Muscle layer of duodenum (tissue), 2 donors: Measurements from ENCODE around the gene JUNB.
A peak's percentile ranks its signal among the peaks of the same experiment; 100 is the strongest.

Experiments
- H3K27ac ChIP-seq: one replicate; pipeline ENCODE4 v1.7.0; 2013; ENCODE audit warnings: mild to moderate bottlenecking, low read length
- H3K27me3 ChIP-seq: one replicate; pipeline ENCODE4 v1.7.0; 2013; ENCODE audit warnings: low read depth, mild to moderate bottlenecking, control low read depth, low read length
- H3K36me3 ChIP-seq, 2 donors: one replicate each; pipeline ENCODE4 v1.7.0; 2013; ENCODE audit warnings: low read length in 2 of 2, control low read depth in 1 of 2, mild to moderate bottlenecking in 1 of 2; ENCODE audit not compliant: insufficient read depth in 2 of 2, control insufficient read depth in 1 of 2
- H3K4me1 ChIP-seq, 2 donors: one replicate each; pipeline ENCODE4 v1.7.0; 2013; ENCODE audit warnings: low read length in 2 of 2, mild to moderate bottlenecking in 2 of 2, control low read depth in 1 of 2, moderate library complexity in 1 of 2; ENCODE audit not compliant: insufficient read depth in 2 of 2, control insufficient read depth in 1 of 2
- H3K4me3 ChIP-seq, 2 donors: one replicate each; pipeline ENCODE4 v1.7.0; 2013; ENCODE audit warnings: low read length in 2 of 2, low read depth in 1 of 2, mild to moderate bottlenecking in 1 of 2
- H3K9me3 ChIP-seq, 2 donors: one replicate each; pipeline ENCODE4 v1.7.0; 2013; ENCODE audit warnings: low read length in 2 of 2, control low read depth in 1 of 2, mild to moderate bottlenecking in 1 of 2; ENCODE audit not compliant: control insufficient read depth in 1 of 2
- donor health status: healthy.

Gene JUNB

GRCh38 chr19:12838886-12839756 lies 47.8 kb downstream of the JUNB start:
- H3K36me3 ChIP-seq = no peaks in the 10 kb centered on the region
- peaks cover 75% of the 10 kb centered on the region for H3K27me3 ChIP-seq
- H3K4me1 ChIP-seq = peaks cover 0 to 26% of the 10 kb centered on the region in 2 donors
- peak overlapping the region in 1 of 2 donors; percentile 38 for H3K4me3 ChIP-seq
- H3K9me3 ChIP-seq = no peaks in the 10 kb centered on the region
- no peak overlapping the region for H3K27ac ChIP-seq

- Histone ChIP-seq H3K27ac (no peak overlapping the region), H3K27me3 (peaks cover 66% of the 10 kb centered on the region)
These were observed 49.1 kb downstream of the JUNB start for GRCh38 chr19:12840091-12841079.

GRCh38 chr19:12841094-12841493 lies 49.8 kb downstream of the JUNB start:
- Histone ChIP-seq H3K36me3 (no peaks in the 10 kb centered on the region), H3K27me3 (peaks cover 59% of the 10 kb centered on the region), H3K9me3 (no peaks in the 10 kb centered on the region), H3K4me3 (peak overlapping the region in 1 of 2 donors; percentile 51), H3K4me1 (peaks cover 0 to 22% of the 10 kb centered on the region in 2 donors), H3K27ac (no peak overlapping the region)

More at GRCh38 chr19:12840091-12841079, 49.1 kb downstream of the JUNB start:
- Histone ChIP-seq H3K4me3 (peak overlapping the region in 1 of 2 donors; percentile 51), H3K9me3 (no peaks in the 10 kb centered on the region), H3K36me3 (no peaks in the 10 kb centered on the region), H3K4me1 (peaks cover 0 to 22% of the 10 kb centered on the region in 2 donors)

- Histone ChIP-seq H3K4me1 (peaks cover 0 to 22% of the 10 kb centered on the region in 2 donors), H3K36me3 (no peaks in the 10 kb centered on the region), H3K9me3 (no peaks in the 10 kb centered on the region), H3K27me3 (peaks cover 49% of the 10 kb centered on the region), H3K4me3 (no peak overlapping the region), H3K27ac (no peak overlapping the region)
These were observed 51.2 kb downstream of the JUNB start for GRCh38 chr19:12842511-12842910.
